Left ventricle myocardium superior (tissue), 1 donor: Measurements from ENCODE around the gene ADAM15. TPM values are rescaled to one million over a fixed set of nuclear protein-coding genes. Genes with fewer than 3 reads are reported as not detected.

Experiments used
- ATAC-seq: fragments of 200-7000 bp; cut with Tn5 transposase; one replicate; pipeline ENCODE4 v1.9.1; 2020; ENCODE audit warnings: mild to moderate bottlenecking, moderate library complexity
- DNase-seq: peaks from one replicate; pipeline ENCODE4 v3.0.0-alpha.2; 2020
- intact Hi-C: fragments of 100-400 bp; cut with micrococcal nuclease; formaldehyde crosslinking; loops from one replicate; pipeline ENCODE4 v1.11.0; 2022
- total RNA-seq: library from RNA; stranded (reverse); fragmentation: NEBNext Ultra II Directional; extraction: Animal tissue kit (Norgen Biotek cat#: 25700); gene quantifications from one replicate; pipeline ENCODE4 v1.2.1, GENCODE V29; 2021
- donor health status: DM: no; HTN: yes; CAD: no; lungs with severe emphysema.

ADAM15 gene
- total RNA-seq, 1 donor from 2014 or later: 84.2 TPM

GRCh38 chr1:155064111-155064831 lies 13.2 kb downstream of the ADAM15 start:
- intact Hi-C loops: no loop called here
- ATAC-seq (peak; percentile 9), DNase-seq (peak; percentile 39)

GRCh38 chr1:155064832-155065429 lies 13.8 kb downstream of the ADAM15 start:
- DNase-seq (no peak), ATAC-seq (no peak)
- intact Hi-C loops: no loop called here

GRCh38 chr1:155066777-155067176 lies 15.7 kb downstream of the ADAM15 start:
- intact Hi-C loops: no loop called here
- ATAC-seq: no peak
- no peak for DNase-seq

- DNase-seq: no peak
- intact Hi-C loops: no loop called here
- ATAC-seq: no peak
These were observed 17.5 kb downstream of the ADAM15 start for GRCh38 chr1:155068599-155068998.

GRCh38 chr1:155069551-155070157 lies 18.5 kb downstream of the ADAM15 start:
- DNase-seq: no peak
- intact Hi-C loops: no loop called here

GRCh38 chr1:155070158-155070621 lies 19.1 kb downstream of the ADAM15 start:
- DNase-seq (no peak), ATAC-seq (no peak)
- intact Hi-C loops: no loop called here

More at GRCh38 chr1:155069551-155070157, 18.5 kb downstream of the ADAM15 start:
- ATAC-seq: no peak

GRCh38 chr1:155070721-155071569 lies 19.8 kb downstream of the ADAM15 start:
- intact Hi-C loops: no loop called here
- DNase-seq (peak; percentile 89), ATAC-seq (peak; percentile 90)

GRCh38 chr1:155071701-155072100 lies 20.6 kb downstream of the ADAM15 start:
- peak; percentile 27 for DNase-seq
- intact Hi-C loops: no loop called here
- no peak for ATAC-seq

- ATAC-seq: no peak
- intact Hi-C loops: no loop called here
- DNase-seq: peak; percentile 5
These were observed 21.6 kb downstream of the ADAM15 start for GRCh38 chr1:155072531-155073289.

GRCh38 chr1:155073377-155074242 lies 22.5 kb downstream of the ADAM15 start:
- intact Hi-C loops: no loop called here
- no peak for ATAC-seq
- no peak for DNase-seq

GRCh38 chr1:155075535-155075934 lies 24.4 kb downstream of the ADAM15 start:
- intact Hi-C loops: no loop called here
- ATAC-seq (no peak), DNase-seq (no peak)

GRCh38 chr1:155076371-155076770 lies 25.3 kb downstream of the ADAM15 start:
- no peak for ATAC-seq
- intact Hi-C loops: no loop called here
- DNase-seq: no peak

GRCh38 chr1:155077346-155077745 lies 26.2 kb downstream of the ADAM15 start:
- DNase-seq (no peak), ATAC-seq (no peak)
- intact Hi-C loops: no loop called here

GRCh38 chr1:155077758-155078445 lies 26.8 kb downstream of the ADAM15 start:
- no peak for DNase-seq
- intact Hi-C loops: no loop called here
- no peak for ATAC-seq

GRCh38 chr1:155078469-155079209 lies 27.5 kb downstream of the ADAM15 start, which contains the start of gene EFNA3:
Gene EFNA3, plus strand, starts transcription at chr1:155078837. Its CDS starts 105 bp downstream, at chr1:155078942.
- intact Hi-C loops: no loop called here
- peak; percentile 84 for ATAC-seq
- peak; percentile 86 for DNase-seq

GRCh38 chr1:155079210-155079486 lies 28.0 kb downstream of the ADAM15 start:
- no peak for DNase-seq
- intact Hi-C loops: no loop called here
- no peak for ATAC-seq
